Osteoblast (primary cell): Measurements from ENCODE around the gene DPH6. TPM values are rescaled to one million over a fixed set of nuclear protein-coding genes. Genes with fewer than 3 reads are reported as not detected.

ENCODE experiments used
- DNase-seq: peaks from one replicate; pipeline ENCODE4 v3.0.0; 2011; ENCODE audit warnings: low spot score, mixed read lengths; ENCODE audit not compliant: insufficient read length; ENCODE audit errors: missing footprints
- H2AFZ ChIP-seq: 2 replicates; pipeline ENCODE4 v1.6.0; 2011; ENCODE audit warnings: mild to moderate bottlenecking, low read length
- H3K27ac ChIP-seq: 2 replicates; pipeline ENCODE4 v1.5.1; 2011; ENCODE audit warnings: mild to moderate bottlenecking, low read depth, low read length, moderate library complexity
- H3K27me3 ChIP-seq: 2 replicates; pipeline ENCODE4 v1.6.0; 2012; ENCODE audit warnings: mild to moderate bottlenecking, control low read depth, inconsistent platforms, low read length, moderate library complexity; ENCODE audit not compliant: insufficient read depth
- H3K36me3 ChIP-seq: 2 replicates; pipeline ENCODE4 v1.5.1; 2011; ENCODE audit warnings: mild to moderate bottlenecking, low read length, control low read depth, moderate library complexity; ENCODE audit not compliant: insufficient read depth
- H3K4me1 ChIP-seq: 2 replicates; pipeline ENCODE4 v1.5.1; 2011; ENCODE audit warnings: mild to moderate bottlenecking, low read length, control low read depth, moderate library complexity; ENCODE audit not compliant: insufficient read depth
- H3K4me2 ChIP-seq: 2 replicates; pipeline ENCODE4 v1.6.0; 2011; ENCODE audit warnings: mild to moderate bottlenecking, low read length; ENCODE audit not compliant: insufficient read depth
- H3K4me3 ChIP-seq: fragments of 200-600 bp; sonication (generic); 3 replicates; pipeline ENCODE4 v1.5.1; 2012; ENCODE audit warnings: mild to moderate bottlenecking, low read length, inconsistent platforms; ENCODE audit not compliant: insufficient read depth
- H3K79me2 ChIP-seq: 2 replicates; pipeline ENCODE4 v1.6.0; 2012; ENCODE audit warnings: mild to moderate bottlenecking, low read length, control low read depth, inconsistent platforms; ENCODE audit not compliant: insufficient read depth
- H3K9me3 ChIP-seq: 2 replicates; pipeline ENCODE4 v1.5.1; 2011; ENCODE audit warnings: low read depth, low read length, control low read depth
- H4K20me1 ChIP-seq: 2 replicates; pipeline ENCODE4 v1.6.0; 2012; ENCODE audit warnings: mild to moderate bottlenecking, low read length, control low read depth; ENCODE audit not compliant: insufficient read depth
- CTCF ChIP-seq: IDR thresholded peaks from 2 replicates; pipeline ENCODE4 v1.5.1; 2011; ENCODE audit warnings: mild to moderate bottlenecking, low read depth, low read length, moderate library complexity; ENCODE audit errors: extremely low read depth
- total RNA-seq: library from RNA; depleted of rRNA; stranded (reverse); fragments of >200 nt; gene quantifications from 2 replicates; pipeline ENCODE4 v1.2.3, GENCODE V29; 2012

DPH6 gene
- total RNA-seq, 1 donor: 20.6 TPM

- H3K9me3 ChIP-seq: no peaks in the 10 kb centered on the region
- no peaks in the 10 kb centered on the region for H3K79me2 ChIP-seq
- H2AFZ ChIP-seq: no peak overlapping the region
- no peak overlapping the region for H3K27ac ChIP-seq
- no peak for DNase-seq
- H3K4me1 ChIP-seq: no peaks in the 10 kb centered on the region
- H3K27me3 ChIP-seq: no peaks in the 10 kb centered on the region
- no peak for TF ChIP-seq CTCF
- no peak overlapping the region for H3K4me2 ChIP-seq
- no peaks in the 10 kb centered on the region for H3K36me3 ChIP-seq
- no peak overlapping the region for H3K4me3 ChIP-seq
- no peaks in the 10 kb centered on the region for H4K20me1 ChIP-seq
These were observed 79.5 kb downstream of the DPH6 start for GRCh38 chr15:35466476-35466875.

- TF ChIP-seq CTCF: no peak
- Histone ChIP-seq H3K4me2 (no peak overlapping the region), H3K4me1 (no peaks in the 10 kb centered on the region), H3K9me3 (no peaks in the 10 kb centered on the region), H3K27me3 (no peaks in the 10 kb centered on the region), H3K36me3 (no peaks in the 10 kb centered on the region), H3K4me3 (no peak overlapping the region), H4K20me1 (no peaks in the 10 kb centered on the region), H3K27ac (no peak overlapping the region), H2AFZ (no peak overlapping the region), H3K79me2 (no peaks in the 10 kb centered on the region)
- no peak for DNase-seq
These were observed 80.2 kb downstream of the DPH6 start for GRCh38 chr15:35465783-35466182.

- TF ChIP-seq CTCF: no peak
- no peak overlapping the region for H3K4me2 ChIP-seq
- DNase-seq: no peak
- H3K79me2 ChIP-seq: no peaks in the 10 kb centered on the region
- H3K9me3 ChIP-seq: no peaks in the 10 kb centered on the region
- no peaks in the 10 kb centered on the region for H4K20me1 ChIP-seq
- H2AFZ ChIP-seq: no peak overlapping the region
- no peaks in the 10 kb centered on the region for H3K36me3 ChIP-seq
- H3K4me3 ChIP-seq: no peak overlapping the region
- H3K4me1 ChIP-seq: peaks cover 13% of the 10 kb centered on the region
- no peaks in the 10 kb centered on the region for H3K27me3 ChIP-seq
- no peak overlapping the region for H3K27ac ChIP-seq
These were observed 85.3 kb downstream of the DPH6 start for GRCh38 chr15:35460616-35461015.

- H3K9me3 ChIP-seq: no peaks in the 10 kb centered on the region
- peaks cover 13% of the 10 kb centered on the region for H3K4me1 ChIP-seq
- peak overlapping the region; percentile 26 for H3K4me2 ChIP-seq
- no peak for DNase-seq
- TF ChIP-seq CTCF: no peak
- no peaks in the 10 kb centered on the region for H3K79me2 ChIP-seq
- H3K27ac ChIP-seq: peak overlapping the region; percentile 15
- H3K4me3 ChIP-seq: no peak overlapping the region
- H2AFZ ChIP-seq: peak overlapping the region; percentile 37
- no peaks in the 10 kb centered on the region for H4K20me1 ChIP-seq
- no peaks in the 10 kb centered on the region for H3K27me3 ChIP-seq
- H3K36me3 ChIP-seq: no peaks in the 10 kb centered on the region
These were observed 87.6 kb downstream of the DPH6 start for GRCh38 chr15:35458176-35458856.
